Right lobe of liver (tissue), 6 donors: ENCODE data around the gene NUDT1. TPM values are rescaled to one million over a fixed set of nuclear protein-coding genes. Genes with fewer than 3 reads are reported as not detected.

Experiments used
- ATAC-seq, 4 donors: fragments of 200-7000 bp; cut with Tn5 transposase; one replicate each; pipeline ENCODE4 v1.9.1; 2020; ENCODE audit warnings: mild to moderate bottlenecking in 4 of 4, moderate library complexity in 4 of 4
- DNase-seq, 3 donors: peaks; one replicate each; pipeline ENCODE4 v3.0.0-alpha.2; 2020
- H3K27ac ChIP-seq, 3 donors: fragments of 200-600 bp; one replicate each; pipeline ENCODE4 v1.8.0; 2022
- H3K27me3 ChIP-seq, 2 donors: fragments of 200-600 bp; one replicate each; pipeline ENCODE4 v1.8.0; 2022
- H3K36me3 ChIP-seq, 4 donors: fragments of 200-600 bp; sonication (generic) in 1 of 4; one replicate each; pipeline versions ENCODE4 v1.5.1 to v1.8.0; 2017 to 2022; ENCODE audit warnings: control low read depth in 1 of 4
- H3K4me1 ChIP-seq, 4 donors: fragments of 200-600 bp; sonication (generic) in 1 of 4; one replicate each; pipeline versions ENCODE4 v1.5.1 to v1.8.0; 2017 to 2022; ENCODE audit warnings: control low read depth in 1 of 4
- H3K4me3 ChIP-seq, 3 donors: fragments of 200-600 bp; one replicate each; pipeline ENCODE4 v1.8.0; 2022
- H3K9me3 ChIP-seq, 4 donors: fragments of 200-600 bp; sonication (generic) in 1 of 4; one replicate each; pipeline versions ENCODE4 v1.5.1 to v1.8.0; 2017 to 2022; ENCODE audit warnings: control low read depth in 1 of 4
- CTCF ChIP-seq, 4 donors: fragments of 200-600 bp in 3 of 4; fragments of 450-650 bp in 1 of 4; IDR thresholded peaks; one replicate each; pipeline versions ENCODE4 v1.5.1 to v1.8.0; 2016 to 2022; ENCODE audit warnings: antibody characterized with exemption in 4 of 4, mild to moderate bottlenecking in 2 of 4
- POLR2A ChIP-seq: fragments of 450-650 bp; IDR thresholded peaks from one replicate; pipeline ENCODE4 v1.6.1; 2017; ENCODE audit warnings: antibody characterized with exemption, mild to moderate bottlenecking
- WGBS: methylation state at CpG from one replicate; pipeline ENCODE4 v1.1.6; 2018; ENCODE audit warnings: low coverage, low lambda C conversion rate; ENCODE audit not compliant: insufficient coverage; ENCODE audit errors: missing lambda C conversion rate; 5-methylcytosine and 5-hydroxymethylcytosine counted together
- intact Hi-C, 2 donors: fragments of 100-400 bp; cut with DNase I; formaldehyde crosslinking; loops; one replicate each; pipeline versions ENCODE4 v1.11.2 to v1.14.1; 2022
- total RNA-seq, 6 experiments: library from RNA; depleted of rRNA in 2 of 6; stranded (reverse); fragments of >200 nt in 2 of 6; fragmentation: NEBNext Ultra II Directional in 3 of 6; extraction: Animal tissue kit (Norgen Biotek cat#: 25700) in 3 of 6; gene quantifications; one replicate each; pipeline versions ENCODE4 v1.1.0 to v1.2.4, GENCODE V29; 2016 to 2023
- donor health status: DM: no; HTN: yes; CAD: no.
- donor health status: DM: no; HTN: no; CAD: no.
- donor health status: DM: no; HTN: no; CAD: no.
- donor health status: DM: no; HTN: yes; CAD: no.
- donor health status: DM: no; HTN: yes; CAD: no.

NUDT1 gene
- total RNA-seq, 6 experiments from 2014 or later = 1.6 to 4.1 (median 2.3) TPM

- peaks cover 0 to 17% (median 0%) of the 10 kb centered on the region in 4 donors for H3K36me3 ChIP-seq
- no peak for ATAC-seq
- WGBS = no CpG with 5 or more reads among the region's 8 CpGs
Observed at GRCh38 chr7:2219606-2220005, 22.4 kb upstream of the NUDT1 start.

DNA sequence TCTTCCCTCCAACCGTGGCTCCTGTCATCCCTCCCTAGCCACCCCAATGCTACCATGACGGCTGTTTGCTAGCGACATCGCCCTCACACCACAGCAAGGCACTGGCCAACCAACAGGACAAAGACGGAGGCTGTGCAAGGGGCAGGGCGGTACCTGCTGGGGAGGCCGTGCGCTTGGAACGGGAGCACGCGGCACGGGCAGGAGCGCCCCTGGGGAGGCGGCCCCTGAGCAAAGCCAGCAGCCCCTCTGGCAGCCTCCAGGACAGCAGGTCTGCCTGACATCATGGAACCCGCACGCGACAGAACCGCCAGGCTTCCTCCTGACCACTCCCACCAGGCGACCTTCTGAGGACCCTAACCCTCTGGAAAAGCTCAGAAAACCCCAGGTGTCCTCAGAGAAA lies 22.0 kb upstream of the NUDT1 start:
- Histone ChIP-seq H3K9me3 (no peaks in the 10 kb centered on the region), H3K4me3 (no peak overlapping the region), H3K4me1 (no peaks in the 10 kb centered on the region), H3K27ac (no peak overlapping the region), H3K36me3 (peaks cover 0 to 19% (median 0%) of the 10 kb centered on the region in 4 donors), H3K27me3 (no peaks in the 10 kb centered on the region)
- DNase-seq = no peak
- TF ChIP-seq CTCF (IDR thresholded peaks at IDR 0.05) = no peak
- intact Hi-C loops = no loop called here
- WGBS = 100% methylated on average over 3 of the region's 19 CpGs
- no peak for ATAC-seq

More at GRCh38 chr7:2219606-2220005, 22.4 kb upstream of the NUDT1 start:
- H3K4me3 ChIP-seq = no peak overlapping the region
- H3K27ac ChIP-seq = no peak overlapping the region
- DNase-seq = no peak
- no peaks in the 10 kb centered on the region for H3K9me3 ChIP-seq
- intact Hi-C loops = no loop called here
- H3K4me1 ChIP-seq = no peaks in the 10 kb centered on the region
- no peaks in the 10 kb centered on the region for H3K27me3 ChIP-seq
- TF ChIP-seq POLR2A (no peak), CTCF (IDR thresholded peaks at IDR 0.05) (no peak)

GRCh38 chr7:2220506-2220905 lies 21.5 kb upstream of the NUDT1 start:
- H3K36me3 ChIP-seq = peaks cover 0 to 20% (median 0%) of the 10 kb centered on the region in 4 donors
- no peaks in the 10 kb centered on the region for H3K9me3 ChIP-seq
- ATAC-seq (no peak), DNase-seq (no peak)
- intact Hi-C loops = no loop called here
- no peak overlapping the region for H3K27ac ChIP-seq
- H3K4me1 ChIP-seq = no peaks in the 10 kb centered on the region
- no peak overlapping the region for H3K4me3 ChIP-seq
- no peaks in the 10 kb centered on the region for H3K27me3 ChIP-seq
- WGBS = 68% methylated on average over 3 of the region's 16 CpGs
- TF ChIP-seq POLR2A = no peak
- TF ChIP-seq CTCF (IDR thresholded peaks at IDR 0.05) = no peak

GRCh38 chr7:2220954-2221353 lies 21.1 kb upstream of the NUDT1 start:
- intact Hi-C loops = no loop called here
- Histone ChIP-seq H3K4me1 (no peaks in the 10 kb centered on the region), H3K27ac (no peak overlapping the region), H3K4me3 (no peak overlapping the region), H3K9me3 (no peaks in the 10 kb centered on the region), H3K27me3 (no peaks in the 10 kb centered on the region), H3K36me3 (peaks cover 0 to 23% (median 0%) of the 10 kb centered on the region in 4 donors)
- no peak for ATAC-seq
- TF ChIP-seq CTCF (IDR thresholded peaks at IDR 0.05) (no peak), POLR2A (no peak)
- WGBS = 90% methylated on average over 4 of the region's 17 CpGs
- no peak for DNase-seq

GRCh38 chr7:2222516-2222915 lies 19.5 kb upstream of the NUDT1 start:
- ATAC-seq = no peak
- no peaks in the 10 kb centered on the region for H3K4me1 ChIP-seq
- H3K27me3 ChIP-seq = no peaks in the 10 kb centered on the region
- 94% methylated on average over 10 of the region's 22 CpGs for WGBS
- TF ChIP-seq CTCF (IDR thresholded peaks at IDR 0.05) = no peak
- no peak for TF ChIP-seq POLR2A
- no peak overlapping the region for H3K27ac ChIP-seq
- no peaks in the 10 kb centered on the region for H3K9me3 ChIP-seq
- no peak overlapping the region for H3K4me3 ChIP-seq
- intact Hi-C loops = no loop called here
- peaks cover 0 to 15% (median 0%) of the 10 kb centered on the region in 4 donors for H3K36me3 ChIP-seq
- DNase-seq = no peak
